HCT116 (cell line): Measurements from ENCODE around the gene LGMN. TPM values are rescaled to one million over a fixed set of nuclear protein-coding genes. Genes with fewer than 3 reads are reported as not detected.
A peak's percentile ranks its signal among the peaks of the same experiment; 100 is the strongest.

Source experiments
- ATAC-seq: fragments of 200-7000 bp; cut with Tn5 transposase; 2 replicates; pipeline ENCODE4 v1.9.1; 2020; ENCODE audit warnings: mild to moderate bottlenecking, moderate library complexity
- BruUV-seq: library from RNA; stranded (reverse); fragments of 400-500 nt; replicated peaks from 2 replicates; lab custom pipeline; 2021; lab: Mats Ljungman, UMichigan
- CTCF ChIA-PET: fragments of 300-600 bp; sonication (Branson Sonifier 250); formaldehyde crosslinking; loops from one replicate; lab custom pipeline; 2021; ENCODE audit warnings: antibody characterized with exemption; lab: Charles Lee
- POLR2A ChIA-PET: fragments of 300-600, 350-600 bp; sonication (Branson Sonifier 250); formaldehyde crosslinking; loops from one replicate; lab custom pipeline; 2021; ENCODE audit warnings: antibody characterized with exemption; lab: Charles Lee
- RAD21 ChIA-PET, 2 experiments: fragments of 300-600 bp; sonication (Branson Sonifier 250); formaldehyde crosslinking; loops; one replicate each; lab custom pipeline; 2023; ENCODE audit warnings: low total read pairs in 2 of 2; ENCODE audit not compliant: uncharacterized antibody in 2 of 2, unreplicated experiment in 2 of 2, low non-redundant PET in 1 of 2; lab: Charles Lee
- DNase-seq: peaks from one replicate; pipeline ENCODE4 v3.0.0-alpha.2; 2010; ENCODE audit warnings: low read depth, low spot score
- H2AFZ ChIP-seq: fragments of 200-600 bp; shearing (Covaris generic), sonication (generic); 2 replicates; pipeline ENCODE4 v1.6.1; 2017; ENCODE audit warnings: low read depth, mixed run types, mixed read lengths, antibody characterized with exemption, low read length; ENCODE audit not compliant: poor library complexity, severe bottlenecking
- H3K27ac ChIP-seq: 2 replicates; pipeline ENCODE4 v1.5.1; 2012; ENCODE audit warnings: low read depth, low read length
- H3K27me3 ChIP-seq: fragments of 200-600 bp; sonication (generic); 2 replicates; pipeline ENCODE4 v1.6.1; 2016; ENCODE audit warnings: mixed run types, low read length, mixed read lengths; ENCODE audit not compliant: insufficient read depth
- H3K36me3 ChIP-seq, 2 experiments: fragments of 200-500 bp in 1 of 2; fragments of 200-600 bp in 1 of 2; sonication (Bioruptor generic) in 1 of 2; sonication (generic) in 1 of 2; 2 replicates each; pipeline versions ENCODE4 v1.5.1 to v1.6.1; 2014 to 2016; ENCODE audit warnings: low read length in 2 of 2, inconsistent platforms in 1 of 2, mixed read lengths in 1 of 2, mixed run types in 1 of 2; ENCODE audit not compliant: insufficient read depth in 2 of 2, control insufficient read depth in 1 of 2
- H3K4me1 ChIP-seq, 2 experiments: fragments of 200-600 bp in 1 of 2; sonication (generic) in 1 of 2; 2 replicates each; pipeline versions ENCODE4 v1.5.1 to v1.6.1; 2012 to 2017; ENCODE audit warnings: low read length in 2 of 2, inconsistent platforms in 1 of 2, mild to moderate bottlenecking in 1 of 2, mixed read lengths in 1 of 2, mixed run types in 1 of 2, moderate library complexity in 1 of 2; ENCODE audit not compliant: insufficient read depth in 2 of 2, control insufficient read depth in 1 of 2
- H3K4me2 ChIP-seq: fragments of 200-600 bp; sonication (generic); 2 replicates; pipeline ENCODE4 v1.6.1; 2017; ENCODE audit warnings: mixed run types, low read length, mixed read lengths
- H3K4me3 ChIP-seq, 2 experiments: fragments of 200-600 bp in 1 of 2; sonication (generic) in 1 of 2; replicated peaks in 1 of 2; 2 replicates each; pipeline ENCODE4 v1.5.1; 2011 to 2016; ENCODE audit warnings: low read length in 2 of 2, control low read depth in 1 of 2, low read depth in 1 of 2, mild to moderate bottlenecking in 1 of 2, mixed read lengths in 1 of 2, mixed run types in 1 of 2
- H3K79me2 ChIP-seq: fragments of 200-600 bp; sonication (generic); 2 replicates; pipeline ENCODE4 v1.6.1; 2017; ENCODE audit warnings: mild to moderate bottlenecking, mixed run types, low read length, moderate library complexity, mixed read lengths; ENCODE audit not compliant: insufficient read depth
- H3K9ac ChIP-seq: fragments of 200-600 bp; sonication (generic); 2 replicates; pipeline ENCODE4 v1.6.1; 2016; ENCODE audit warnings: low read length, mixed read lengths
- H3K9me2 ChIP-seq: fragments of 200-600 bp; sonication (generic), shearing (Covaris generic); 2 replicates; pipeline ENCODE4 v1.6.1; 2017; ENCODE audit warnings: mixed run types, mild to moderate bottlenecking, moderate library complexity; ENCODE audit not compliant: insufficient read depth
- H3K9me3 ChIP-seq, 2 experiments: fragments of 200-500 bp in 1 of 2; fragments of 200-600 bp in 1 of 2; sonication (Bioruptor generic) in 1 of 2; sonication (generic) in 1 of 2; 2 replicates each; pipeline ENCODE4 v1.6.1; 2014 to 2017; ENCODE audit warnings: low read length in 2 of 2, mixed read lengths in 2 of 2, inconsistent platforms in 1 of 2, low read depth in 1 of 2, mild to moderate bottlenecking in 1 of 2, mixed run types in 1 of 2, moderate library complexity in 1 of 2; ENCODE audit not compliant: control insufficient read depth in 1 of 2, insufficient read depth in 1 of 2
- H4K20me1 ChIP-seq: fragments of 200-600 bp; sonication (generic), shearing (Covaris generic); 2 replicates; pipeline ENCODE4 v1.6.1; 2017; ENCODE audit warnings: mixed run types, mild to moderate bottlenecking, moderate library complexity; ENCODE audit not compliant: insufficient read depth
- ELF1 ChIP-seq: IDR thresholded peaks from 2 replicates; pipeline ENCODE4 v1.6.1; 2012; ENCODE audit warnings: low read depth, borderline replicate concordance
- JUND ChIP-seq: IDR thresholded peaks from 2 replicates; pipeline ENCODE4 v1.6.1; 2012
- POLR2A ChIP-seq: IDR thresholded peaks from 2 replicates; pipeline ENCODE4 v1.7.0; 2011; ENCODE audit warnings: borderline replicate concordance; ENCODE audit not compliant: insufficient read depth, insufficient read length; ENCODE audit errors: extremely low read depth
- RAD21 ChIP-seq: IDR thresholded peaks from 2 replicates; pipeline ENCODE4 v1.6.1; 2012; ENCODE audit warnings: low read depth, mild to moderate bottlenecking
- SIN3A ChIP-seq: IDR thresholded peaks from 2 replicates; pipeline ENCODE4 v1.6.1; 2012; ENCODE audit warnings: low read depth
- SP1 ChIP-seq: IDR thresholded peaks from 2 replicates; pipeline ENCODE4 v1.6.1; 2012; ENCODE audit warnings: low read depth
- ZFX ChIP-seq: fragments of 450-650 bp; IDR thresholded peaks from 2 replicates; pipeline ENCODE4 v1.6.1; 2017
- ZNF274 ChIP-seq: fragments of 200-500 bp; sonication (Bioruptor generic); IDR thresholded peaks from 2 replicates; pipeline ENCODE4 v1.6.1; 2014; ENCODE audit warnings: mild to moderate bottlenecking, low read depth, low read length, inconsistent platforms
- intact Hi-C: fragments of 100-400 bp; cut with micrococcal nuclease; formaldehyde crosslinking; loops from 2 replicates; pipeline ENCODE4 v1.10.0; 2022
- total RNA-seq: library from RNA; stranded (reverse); gene quantifications from one replicate; pipeline ENCODE4 v1.2.1, GENCODE V29; 2021; ENCODE audit not compliant: unreplicated experiment
- TF ChIP-seq, protein P1 (sequence below): IDR thresholded peaks from 2 replicates; pipeline ENCODE4 v1.6.1; 2012
- TF ChIP-seq, protein P2 (sequence below): IDR thresholded peaks from 2 replicates; pipeline ENCODE4 v1.6.1; 2012; ENCODE audit warnings: low read depth
- TF ChIP-seq, protein P3 (sequence below): IDR thresholded peaks from 2 replicates; pipeline ENCODE4 v1.6.1; 2012

LGMN gene
- total RNA-seq, 1 experiment from 2014 or later, result 44.9 TPM

GRCh38 chr14:92686900-92687427 lies 61.5 kb downstream of the LGMN start (continued):
- no peak for TF ChIP-seq ELF1

- Histone ChIP-seq H3K9me3 (no peaks in the 10 kb centered on the region), H3K9me2 (no peaks in the 10 kb centered on the region), H3K4me3 (peak overlapping the region; percentile 43 to 58; a peak in 3 of 4 replicates), H3K4me2 (peak overlapping the region; percentile 80), H3K79me2 (no peaks in the 10 kb centered on the region), H3K36me3 (no peaks in the 10 kb centered on the region), H2AFZ (no peak overlapping the region), H3K27ac (no peak overlapping the region), H3K4me1 (peaks cover 9 to 32% of the 10 kb centered on the region in 2 experiments), H3K9ac (peak overlapping the region; percentile 55; the same call in 1 of the 2 replicates), H3K27me3 (no peaks in the 10 kb centered on the region), H4K20me1 (no peaks in the 10 kb centered on the region)
- POLR2A ChIA-PET, result no interaction called here
- no peak for DNase-seq
- RAD21 ChIA-PET, result interaction anchor here in 1 of 2 experiments (0.6 to 1.3 kb wide), 2 partner anchors 98 to 227 kb away, joined by 3 to 4 read pairs; no protein-coding TSS in a partner anchor
- intact Hi-C loops, result loop anchor here (10.0 kb wide), 3 partner anchors 98 to 212 kb away; no protein-coding TSS in a partner anchor
- no TSS peak for BruUV-seq
- no peak for ATAC-seq
- no peak for TF ChIP-seq RAD21
- CTCF ChIA-PET, result interaction anchor here (0.6 to 2.3 kb wide), 13 partner anchors 9 to 580 kb away, joined by 3 to 19 read pairs (median 4); partner anchors contain the start of genes ATXN3 and CPSF2
These were observed 62.0 kb downstream of the LGMN start for GRCh38 chr14:92686411-92686899.

- H3K27me3 ChIP-seq, result no peaks in the 10 kb centered on the region
- intact Hi-C loops, result loop anchor here (10.0 kb wide), 3 partner anchors 99 to 211 kb away; no protein-coding TSS in a partner anchor
- no peaks in the 10 kb centered on the region for H4K20me1 ChIP-seq
- no peaks in the 10 kb centered on the region for H3K79me2 ChIP-seq
- RAD21 ChIA-PET, result no interaction called here
- no peaks in the 10 kb centered on the region for H3K36me3 ChIP-seq
- no peak overlapping the region for H3K4me3 ChIP-seq
- no peaks in the 10 kb centered on the region for H3K9me2 ChIP-seq
- POLR2A ChIA-PET, result no interaction called here
- no peak overlapping the region for H3K9ac ChIP-seq
- H3K4me2 ChIP-seq, result no peak overlapping the region
- H3K27ac ChIP-seq, result no peak overlapping the region
- H3K9me3 ChIP-seq, result no peaks in the 10 kb centered on the region
- H3K4me1 ChIP-seq, result peaks cover 11 to 38% of the 10 kb centered on the region in 2 experiments
- CTCF ChIA-PET, result interaction anchor here (1.0 to 2.3 kb wide), 6 partner anchors 12 to 579 kb away, joined by 3 to 19 read pairs (median 4); partner anchors contain the start of gene ATXN3
- no peak overlapping the region for H2AFZ ChIP-seq
- DNase-seq (no peak), ATAC-seq (no peak)
- BruUV-seq, result no TSS peak
- TF ChIP-seq, protein P1, sequence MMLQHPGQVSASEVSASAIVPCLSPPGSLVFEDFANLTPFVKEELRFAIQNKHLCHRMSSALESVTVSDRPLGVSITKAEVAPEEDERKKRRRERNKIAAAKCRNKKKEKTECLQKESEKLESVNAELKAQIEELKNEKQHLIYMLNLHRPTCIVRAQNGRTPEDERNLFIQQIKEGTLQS, result no peak
- TF ChIP-seq, protein P2, sequence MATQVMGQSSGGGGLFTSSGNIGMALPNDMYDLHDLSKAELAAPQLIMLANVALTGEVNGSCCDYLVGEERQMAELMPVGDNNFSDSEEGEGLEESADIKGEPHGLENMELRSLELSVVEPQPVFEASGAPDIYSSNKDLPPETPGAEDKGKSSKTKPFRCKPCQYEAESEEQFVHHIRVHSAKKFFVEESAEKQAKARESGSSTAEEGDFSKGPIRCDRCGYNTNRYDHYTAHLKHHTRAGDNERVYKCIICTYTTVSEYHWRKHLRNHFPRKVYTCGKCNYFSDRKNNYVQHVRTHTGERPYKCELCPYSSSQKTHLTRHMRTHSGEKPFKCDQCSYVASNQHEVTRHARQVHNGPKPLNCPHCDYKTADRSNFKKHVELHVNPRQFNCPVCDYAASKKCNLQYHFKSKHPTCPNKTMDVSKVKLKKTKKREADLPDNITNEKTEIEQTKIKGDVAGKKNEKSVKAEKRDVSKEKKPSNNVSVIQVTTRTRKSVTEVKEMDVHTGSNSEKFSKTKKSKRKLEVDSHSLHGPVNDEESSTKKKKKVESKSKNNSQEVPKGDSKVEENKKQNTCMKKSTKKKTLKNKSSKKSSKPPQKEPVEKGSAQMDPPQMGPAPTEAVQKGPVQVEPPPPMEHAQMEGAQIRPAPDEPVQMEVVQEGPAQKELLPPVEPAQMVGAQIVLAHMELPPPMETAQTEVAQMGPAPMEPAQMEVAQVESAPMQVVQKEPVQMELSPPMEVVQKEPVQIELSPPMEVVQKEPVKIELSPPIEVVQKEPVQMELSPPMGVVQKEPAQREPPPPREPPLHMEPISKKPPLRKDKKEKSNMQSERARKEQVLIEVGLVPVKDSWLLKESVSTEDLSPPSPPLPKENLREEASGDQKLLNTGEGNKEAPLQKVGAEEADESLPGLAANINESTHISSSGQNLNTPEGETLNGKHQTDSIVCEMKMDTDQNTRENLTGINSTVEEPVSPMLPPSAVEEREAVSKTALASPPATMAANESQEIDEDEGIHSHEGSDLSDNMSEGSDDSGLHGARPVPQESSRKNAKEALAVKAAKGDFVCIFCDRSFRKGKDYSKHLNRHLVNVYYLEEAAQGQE, result no peak
- TF ChIP-seq ZNF274 (no peak), SP1 (no peak), POLR2A (no peak), JUND (no peak), SIN3A (no peak), ZFX (no peak)
- TF ChIP-seq, protein P3, sequence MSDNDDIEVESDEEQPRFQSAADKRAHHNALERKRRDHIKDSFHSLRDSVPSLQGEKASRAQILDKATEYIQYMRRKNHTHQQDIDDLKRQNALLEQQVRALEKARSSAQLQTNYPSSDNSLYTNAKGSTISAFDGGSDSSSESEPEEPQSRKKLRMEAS, result no peak
These were observed 62.6 kb downstream of the LGMN start for GRCh38 chr14:92685784-92686355.
